VCaP (cell line): ENCODE data around the gene PHACTR3.
"Not testable (repeated sequence)": the region's sequence is repeated elsewhere in the genome, so short reads cannot be mapped to it uniquely, and the experiment has no call there.

Experiments used
- H3K27ac ChIP-seq: fragments of 450-650 bp; 2 replicates; pipeline ENCODE4 v1.5.1; 2017
- TF ChIP-seq, protein P1 (sequence below): fragments of 450-650 bp; conservative IDR thresholded peaks from 2 replicates; pipeline ENCODE4 v1.5.1; 2017; ENCODE audit warnings: mild to moderate bottlenecking, moderate library complexity

Gene PHACTR3

GRCh38 chr20:59839400-59839799 lies 235.1 kb downstream of the PHACTR3 start:
- H3K27ac ChIP-seq: no peak overlapping the region
- TF ChIP-seq, protein P1, sequence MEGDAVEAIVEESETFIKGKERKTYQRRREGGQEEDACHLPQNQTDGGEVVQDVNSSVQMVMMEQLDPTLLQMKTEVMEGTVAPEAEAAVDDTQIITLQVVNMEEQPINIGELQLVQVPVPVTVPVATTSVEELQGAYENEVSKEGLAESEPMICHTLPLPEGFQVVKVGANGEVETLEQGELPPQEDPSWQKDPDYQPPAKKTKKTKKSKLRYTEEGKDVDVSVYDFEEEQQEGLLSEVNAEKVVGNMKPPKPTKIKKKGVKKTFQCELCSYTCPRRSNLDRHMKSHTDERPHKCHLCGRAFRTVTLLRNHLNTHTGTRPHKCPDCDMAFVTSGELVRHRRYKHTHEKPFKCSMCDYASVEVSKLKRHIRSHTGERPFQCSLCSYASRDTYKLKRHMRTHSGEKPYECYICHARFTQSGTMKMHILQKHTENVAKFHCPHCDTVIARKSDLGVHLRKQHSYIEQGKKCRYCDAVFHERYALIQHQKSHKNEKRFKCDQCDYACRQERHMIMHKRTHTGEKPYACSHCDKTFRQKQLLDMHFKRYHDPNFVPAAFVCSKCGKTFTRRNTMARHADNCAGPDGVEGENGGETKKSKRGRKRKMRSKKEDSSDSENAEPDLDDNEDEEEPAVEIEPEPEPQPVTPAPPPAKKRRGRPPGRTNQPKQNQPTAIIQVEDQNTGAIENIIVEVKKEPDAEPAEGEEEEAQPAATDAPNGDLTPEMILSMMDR: no peak

DNA sequence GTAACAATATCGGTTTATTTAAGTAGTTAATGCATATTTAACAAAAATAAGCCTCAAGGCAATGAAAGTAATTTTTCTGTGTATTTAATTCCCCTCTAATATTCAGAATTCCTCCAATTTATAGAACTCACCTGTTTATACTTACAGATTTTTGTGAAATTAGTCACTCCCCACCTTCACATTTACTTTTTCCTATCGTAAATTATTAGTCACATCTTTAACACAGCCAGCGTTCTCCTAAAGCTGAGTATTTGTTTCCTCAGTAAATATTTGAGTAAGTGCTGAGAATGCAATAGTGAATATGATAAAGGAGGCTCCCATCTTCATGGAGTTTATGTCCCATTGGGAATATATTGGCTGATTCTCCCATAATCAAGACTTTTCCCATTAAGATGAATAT lies 241.1 kb downstream of the PHACTR3 start:
- TF ChIP-seq, protein P1: no peak
- no peak overlapping the region for H3K27ac ChIP-seq

DNA sequence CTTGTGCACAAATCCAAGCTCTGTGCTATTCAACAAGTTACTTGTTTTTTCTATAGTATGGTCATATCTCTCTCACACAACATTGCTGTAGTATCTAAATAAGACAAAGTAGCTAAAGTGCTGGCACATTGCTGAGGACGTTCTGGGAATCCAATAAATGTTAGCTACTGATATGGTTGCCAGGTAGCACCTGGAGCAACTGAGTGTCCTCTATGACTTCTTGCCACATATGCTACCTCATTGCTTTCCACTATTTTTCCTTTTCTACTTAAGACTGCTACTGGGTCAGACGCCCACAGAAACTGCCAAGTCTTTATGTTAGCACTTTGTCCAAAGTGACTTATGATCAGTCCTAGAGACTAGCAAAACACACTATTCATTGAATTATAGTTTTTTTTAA lies 243.8 kb downstream of the PHACTR3 start:
- TF ChIP-seq, protein P1: no peak

DNA sequence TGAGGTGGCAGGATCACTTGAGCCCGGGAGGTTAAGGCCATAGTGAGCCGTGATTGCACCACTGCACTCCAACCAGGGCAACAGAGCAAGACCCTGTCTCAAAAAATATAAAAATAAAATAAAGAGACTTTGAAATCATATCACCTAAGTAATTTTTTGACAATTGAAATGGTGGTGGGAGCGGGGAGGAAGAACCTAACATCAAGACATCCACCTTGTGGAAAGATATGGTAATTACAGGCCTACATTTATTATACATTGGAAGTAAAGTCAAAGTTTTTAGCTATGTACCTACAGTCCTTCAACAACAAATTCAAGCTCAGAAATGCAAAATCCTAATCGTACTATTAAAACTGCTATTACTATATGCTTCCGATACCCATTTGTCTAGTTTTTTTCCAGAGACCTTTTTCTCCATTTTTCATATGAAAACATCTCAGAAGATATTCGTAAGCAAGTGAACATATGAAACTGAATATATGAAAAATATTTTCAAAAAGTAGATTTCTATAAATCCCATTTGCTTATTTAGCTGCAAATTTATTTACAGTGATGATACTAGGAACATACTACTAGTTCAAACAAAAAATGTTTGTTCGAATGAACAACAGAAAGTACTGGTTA lies 245.8 kb downstream of the PHACTR3 start:
- TF ChIP-seq, protein P1: peak; percentile 86

More for the DNA sequence above, 243.8 kb downstream of the PHACTR3 start:
- no peak overlapping the region for H3K27ac ChIP-seq

GRCh38 chr20:59856526-59856925 lies 252.2 kb downstream of the PHACTR3 start:
- not testable (repeated sequence) for H3K27ac ChIP-seq

More for the DNA sequence above, 245.8 kb downstream of the PHACTR3 start:
- H3K27ac ChIP-seq: no peak overlapping the region

DNA sequence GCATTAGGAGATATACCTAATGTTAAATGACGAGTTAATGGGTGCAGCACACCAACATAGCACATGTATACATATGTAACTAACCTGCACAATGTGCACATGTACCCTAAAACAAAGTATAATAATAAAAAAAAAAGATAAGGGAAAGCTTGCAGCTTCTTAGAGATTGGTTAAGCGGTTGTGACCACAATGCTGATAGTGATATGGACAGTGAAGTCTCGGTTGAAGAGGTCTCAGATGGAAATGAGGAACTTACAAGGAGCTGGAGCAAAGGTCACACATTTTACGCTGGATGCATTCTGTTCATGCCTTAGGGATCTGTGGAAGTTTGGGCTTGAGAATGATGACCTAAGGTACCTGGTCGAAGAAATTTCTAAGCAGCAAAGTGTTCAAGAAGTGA lies 252.6 kb downstream of the PHACTR3 start:
- H3K27ac ChIP-seq: not testable (repeated sequence)

GRCh38 chr20:59857966-59858365 lies 253.6 kb downstream of the PHACTR3 start:
- no peak overlapping the region for H3K27ac ChIP-seq
- TF ChIP-seq, protein P1: no peak

- no peak overlapping the region for H3K27ac ChIP-seq
- TF ChIP-seq, protein P1: no peak
These were observed 254.1 kb downstream of the PHACTR3 start for GRCh38 chr20:59858425-59858824.

GRCh38 chr20:59861401-59861800 lies 257.1 kb downstream of the PHACTR3 start:
- TF ChIP-seq, protein P1: no peak
- H3K27ac ChIP-seq: no peak overlapping the region
